GM21447 (cell line): ENCODE measurements around the gene TMEM9B.
"Not testable (repeated sequence)": the region's sequence is repeated elsewhere in the genome, so short reads cannot be mapped to it uniquely, and the experiment has no call there.

Experiments used
- ATAC-seq: cut with Tn5 transposase; IDR thresholded peaks from one replicate; pipeline ENCODE4 v1.9.1; 2021; ENCODE audit not compliant: unreplicated experiment

TMEM9B gene

GRCh38 chr11:8964324-8965320 lies at the start of gene TMEM9B:
Gene TMEM9B (minus strand): TSS chr11:8964442. CDS start chr11:8964313, 129 bp downstream.
- peak; percentile 75 for ATAC-seq

- no peak for ATAC-seq
Observed at GRCh38 chr11:9013373-9013772, 49.1 kb upstream of the TMEM9B start.

- not testable (repeated sequence) for ATAC-seq
Observed at GRCh38 chr11:9009538-9009937, 45.3 kb upstream of the TMEM9B start.

- ATAC-seq, result no peak
Observed at GRCh38 chr11:9008661-9009060, 44.4 kb upstream of the TMEM9B start.

GRCh38 chr11:9008011-9008550 lies 43.8 kb upstream of the TMEM9B start:
- no peak for ATAC-seq

- no peak for ATAC-seq
Observed at GRCh38 chr11:9005087-9005486, 40.8 kb upstream of the TMEM9B start.

GRCh38 chr11:9004183-9004926 lies 40.1 kb upstream of the TMEM9B start:
- no peak for ATAC-seq

GRCh38 chr11:9003573-9004182 lies 39.4 kb upstream of the TMEM9B start, which contains the start of gene NRIP3:
Gene NRIP3 (minus strand): TSS chr11:9004001. CDS start chr11:9003935, 66 bp downstream.
- ATAC-seq, result no peak

GRCh38 chr11:9002920-9003572 lies 38.8 kb upstream of the TMEM9B start:
- ATAC-seq, result no peak

- ATAC-seq, result no peak
Observed at GRCh38 chr11:9001736-9002135, 37.5 kb upstream of the TMEM9B start.

GRCh38 chr11:8998017-8998416 lies 33.8 kb upstream of the TMEM9B start:
- no peak for ATAC-seq

- no peak for ATAC-seq
Observed at GRCh38 chr11:8997451-8997850, 33.2 kb upstream of the TMEM9B start.

- ATAC-seq, result no peak
Observed at GRCh38 chr11:8989453-8989852, 25.2 kb upstream of the TMEM9B start.

- ATAC-seq, result no peak
Observed at GRCh38 chr11:8988329-8989234, 24.3 kb upstream of the TMEM9B start.

GRCh38 chr11:8987446-8987845 lies 23.2 kb upstream of the TMEM9B start:
- ATAC-seq, result no peak

GRCh38 chr11:8986772-8987171 lies 22.5 kb upstream of the TMEM9B start:
- ATAC-seq, result not testable (repeated sequence)

GRCh38 chr11:8985462-8985861 lies 21.2 kb upstream of the TMEM9B start:
- ATAC-seq, result no peak

- ATAC-seq, result no peak
Observed at GRCh38 chr11:8983552-8983951, 19.3 kb upstream of the TMEM9B start.

- ATAC-seq, result no peak
Observed at GRCh38 chr11:8980485-8980884, 16.2 kb upstream of the TMEM9B start.
